M059J (cell line): Measurements from ENCODE around the gene KCNIP2. TPM values are rescaled to one million over a fixed set of nuclear protein-coding genes. Genes with fewer than 3 reads are reported as not detected.

Experiments used
- DNase-seq: peaks from one replicate; pipeline ENCODE4 v3.0.0-alpha.2; 2012; ENCODE audit warnings: low read depth
- total RNA-seq: library from RNA; depleted of rRNA; stranded (reverse); fragments of >200 nt; shearing (Covaris generic); gene quantifications from 2 replicates; pipeline ENCODE4 v1.2.3, GENCODE V29; 2014; rRNA removed

Gene KCNIP2
- total RNA-seq, 1 experiment from 2014 or later, result 0.57 TPM

- peak; percentile 79 for DNase-seq
Observed at GRCh38 chr10:101782811-101783735, 60.5 kb downstream of the KCNIP2 start, which contains the start of gene NPM3. Gene NPM3 (minus strand): TSS chr10:101783446. CDS start chr10:101783390, 56 bp downstream.

- DNase-seq, result no peak
Observed at GRCh38 chr10:101781984-101782810, 61.4 kb downstream of the KCNIP2 start.

GRCh38 chr10:101781655-101781983, 62.0 kb downstream of the KCNIP2 start:
- DNase-seq, result no peak

DNA sequence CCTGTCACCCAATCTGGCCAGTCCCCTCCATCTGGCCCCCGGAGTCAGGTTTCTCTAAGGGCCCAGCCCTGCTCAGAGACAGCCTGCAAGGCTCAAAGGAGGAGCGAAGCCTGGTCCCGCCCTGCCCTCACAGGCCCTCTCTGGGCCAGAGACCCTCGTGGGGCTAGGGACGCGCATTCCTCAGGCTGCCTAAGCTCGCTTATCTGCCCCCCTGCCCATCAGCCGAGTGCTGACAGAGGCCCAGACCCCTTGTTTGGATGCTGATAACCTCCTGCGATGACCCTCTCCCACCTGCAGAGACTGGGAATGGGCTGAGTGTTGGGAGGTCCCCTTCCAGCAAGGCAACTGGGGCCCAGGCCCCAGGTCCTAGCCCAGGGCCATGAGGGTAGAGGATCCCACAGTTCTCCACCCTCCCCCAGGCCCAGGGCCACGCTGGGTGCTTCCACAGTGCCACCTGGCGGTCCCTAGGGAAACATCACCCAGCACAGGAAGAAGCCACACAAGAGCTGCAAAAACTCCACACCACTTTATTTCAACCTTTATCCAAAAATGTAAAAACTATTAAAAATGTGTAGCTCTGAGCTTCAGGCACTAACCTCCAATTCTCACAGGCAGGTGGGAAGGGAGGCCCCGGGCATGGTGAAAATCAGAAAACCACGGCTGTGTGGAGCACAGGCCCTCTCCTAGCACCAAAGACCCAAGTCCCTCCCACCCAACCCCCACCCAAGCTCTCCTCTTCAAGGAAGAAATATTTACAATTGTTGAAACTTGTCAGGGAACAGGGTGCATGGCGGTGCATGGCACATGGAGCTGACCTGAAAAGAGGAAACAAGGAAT, 62.6 kb downstream of the KCNIP2 start:
- peak; percentile 61 for DNase-seq

- no peak for DNase-seq
Observed at GRCh38 chr10:101780187-101780817, 63.3 kb downstream of the KCNIP2 start.

- DNase-seq, result no peak
Observed at GRCh38 chr10:101779544-101780186, 63.9 kb downstream of the KCNIP2 start.

- no peak for DNase-seq
Observed at GRCh38 chr10:101778781-101779543, 64.6 kb downstream of the KCNIP2 start.

GRCh38 chr10:101778151-101778780, 65.3 kb downstream of the KCNIP2 start:
- no peak for DNase-seq

DNA sequence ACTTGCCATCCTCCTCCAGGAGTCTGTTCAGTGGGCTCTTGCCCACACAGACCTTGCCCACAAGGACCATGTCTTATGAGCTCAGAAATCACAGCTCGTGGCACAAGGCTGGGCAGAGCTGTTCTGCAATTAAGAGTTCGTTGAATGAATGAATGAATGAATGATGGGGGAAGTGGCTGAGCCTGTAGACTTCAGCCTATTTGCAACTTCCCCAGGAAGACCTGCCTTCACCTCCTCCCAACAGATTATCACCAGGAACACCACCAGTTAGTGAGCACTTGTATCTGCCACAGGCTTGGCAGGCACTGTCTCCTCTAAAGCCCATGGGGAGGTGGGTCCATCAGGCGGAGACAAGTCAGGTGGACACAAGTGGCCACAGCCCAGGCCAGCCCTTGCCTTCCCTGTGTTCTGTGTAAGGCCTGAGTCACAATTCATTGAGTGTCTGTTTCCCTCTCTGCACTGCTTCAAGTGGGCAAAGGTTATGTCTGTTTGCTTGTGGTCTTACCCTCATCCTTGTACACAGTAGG, 65.9 kb downstream of the KCNIP2 start:
- peak; percentile 45 for DNase-seq

DNA sequence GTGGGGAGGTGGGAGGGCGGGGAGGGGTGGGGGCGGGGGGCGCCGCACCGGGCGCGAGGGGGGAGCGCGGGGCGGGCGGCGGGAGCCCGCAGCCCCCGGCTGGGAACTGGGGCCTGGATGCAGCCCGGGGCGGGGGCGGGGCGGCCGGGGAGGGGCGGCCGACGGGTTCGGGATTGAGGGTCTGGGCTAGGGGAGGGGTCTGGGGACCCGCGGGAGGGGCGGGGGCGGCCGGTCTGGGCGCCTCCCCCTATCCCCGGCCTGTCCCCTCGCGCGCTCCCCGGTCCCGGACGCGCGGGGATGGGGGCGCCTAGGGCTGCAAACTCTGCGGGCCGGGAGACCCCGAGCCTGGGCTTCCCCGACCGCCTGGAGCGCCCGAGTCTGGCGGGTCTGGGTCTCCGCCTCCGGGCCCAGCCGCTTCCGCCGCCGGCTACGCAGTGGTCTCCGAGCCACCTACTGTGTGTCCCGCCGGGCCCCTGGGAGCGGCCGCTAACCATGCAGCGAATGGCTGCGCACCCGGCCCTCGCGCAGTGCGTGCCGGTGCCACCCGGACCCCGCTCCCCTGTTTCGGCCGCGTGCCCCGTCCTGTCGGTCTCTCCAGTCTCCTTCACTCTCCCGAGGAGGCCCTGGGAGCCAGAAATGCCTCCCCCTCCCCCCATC, 67.3 kb downstream of the KCNIP2 start:
- DNase-seq, result no peak

Other genes with a start within 250 kb of the KCNIP2 start
- 8.7 and 8.9 TPM in 2 replicates for gene FBXW4, start 148.6 kb downstream of the KCNIP2 start, total RNA-seq
- gene FGF8, start 67.7 kb downstream of the KCNIP2 start, total RNA-seq, result not detected in 2 replicates
- gene NPM3, start 60.4 kb downstream of the KCNIP2 start, total RNA-seq, result 35.2 and 53.3 TPM in 2 replicates
- 48.4 and 66.4 TPM in 2 replicates for gene OGA, start 25.4 kb downstream of the KCNIP2 start, total RNA-seq
- gene ARMH3, start 212.4 kb upstream of the KCNIP2 start, total RNA-seq, result 6.9 and 13.0 TPM in 2 replicates
- gene HPS6, start 221.5 kb upstream of the KCNIP2 start, total RNA-seq, result 10.6 and 19.8 TPM in 2 replicates